Natural killer cell treated with Interleukin-12 subunit alpha and Interleukin-12 subunit beta and Interleukin-15 and Interleukin-18, amount 100 ng/mL, for 72 hours (primary cell): ENCODE results near the gene LPAR4. TPM values are rescaled to one million over a fixed set of nuclear protein-coding genes. Genes with fewer than 3 reads are reported as not detected.

ENCODE experiments used
- ATAC-seq, 2 donors: fragments of 150-1000 bp; cut with Tn5 transposase in 1 of 2; sonication (Bioruptor Pico), chemical (Tn5 transposase) in 1 of 2; 2 replicates each; pipeline ENCODE4 v1.10.0; 2021
- DNase-seq: peaks from one replicate; pipeline ENCODE4 v3.0.0; 2022; ENCODE audit warnings: low spot score
- H3K27ac Mint-ChIP-seq, 2 donors: 1 replicate in 1 of 2; 2 replicates in 1 of 2; pipeline ENCODE4 v1.8.0; 2022; ENCODE audit warnings: mixed read lengths in 2 of 2, mild to moderate bottlenecking in 1 of 2, moderate library complexity in 1 of 2
- H3K27me3 Mint-ChIP-seq, 2 donors: 1 replicate in 1 of 2; 2 replicates in 1 of 2; pipeline ENCODE4 v1.8.0; 2022; ENCODE audit warnings: mixed read lengths in 2 of 2
- H3K36me3 Mint-ChIP-seq: one replicate; pipeline ENCODE4 v1.8.0; 2022; ENCODE audit warnings: mixed read lengths
- H3K4me1 Mint-ChIP-seq, 2 donors: 1 replicate in 1 of 2; 2 replicates in 1 of 2; pipeline ENCODE4 v1.8.0; 2022; ENCODE audit warnings: low read depth in 2 of 2, mixed read lengths in 2 of 2, mild to moderate bottlenecking in 1 of 2
- H3K4me3 Mint-ChIP-seq: one replicate; pipeline ENCODE4 v1.8.0; 2022; ENCODE audit warnings: mixed read lengths
- H3K9me3 Mint-ChIP-seq: 2 replicates; pipeline ENCODE4 v1.8.0; 2022; ENCODE audit warnings: mixed read lengths
- total RNA-seq, 2 donors: library from RNA; stranded (reverse); gene quantifications; one replicate each; pipeline ENCODE4 v1.2.3, GENCODE V29; 2022

Gene LPAR4, protein sequence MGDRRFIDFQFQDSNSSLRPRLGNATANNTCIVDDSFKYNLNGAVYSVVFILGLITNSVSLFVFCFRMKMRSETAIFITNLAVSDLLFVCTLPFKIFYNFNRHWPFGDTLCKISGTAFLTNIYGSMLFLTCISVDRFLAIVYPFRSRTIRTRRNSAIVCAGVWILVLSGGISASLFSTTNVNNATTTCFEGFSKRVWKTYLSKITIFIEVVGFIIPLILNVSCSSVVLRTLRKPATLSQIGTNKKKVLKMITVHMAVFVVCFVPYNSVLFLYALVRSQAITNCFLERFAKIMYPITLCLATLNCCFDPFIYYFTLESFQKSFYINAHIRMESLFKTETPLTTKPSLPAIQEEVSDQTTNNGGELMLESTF
- not detected for total RNA-seq

DNA sequence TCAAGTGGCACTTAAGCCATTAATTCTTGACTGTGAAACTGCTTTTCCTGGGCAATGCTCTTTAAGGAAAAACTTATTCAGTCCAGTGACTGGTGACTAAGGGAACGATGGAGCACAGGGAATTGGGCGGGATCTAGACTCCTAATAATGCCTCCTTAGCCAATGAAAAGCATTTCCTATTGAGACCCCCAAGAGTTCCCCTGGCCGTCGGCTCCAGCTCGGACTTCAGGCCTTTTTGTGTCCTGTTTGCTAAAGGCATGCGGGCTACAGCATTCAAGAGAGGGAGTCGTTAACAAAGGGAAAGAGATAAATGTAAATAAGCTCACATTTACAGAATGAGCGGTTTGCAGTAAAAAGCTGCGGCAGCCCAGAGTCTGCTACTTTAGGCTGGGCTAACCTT, at the start of gene LPAR4:
Gene LPAR4, plus strand, starts transcription at position 232 of the 400 bp plus-strand sequence. CDS start 7,150 bp downstream, outside the sequence.
- Mint-ChIP-seq H3K4me3 (no peak within 1 kb of the TSS), H3K27me3 (peaks cover 7 to 19% of the 10 kb centered on the region in 2 donors), H3K4me1 (no peaks in the 10 kb centered on the region)

GRCh38 chrX:78706071-78706470, 41.4 kb upstream of the LPAR4 start:
- Mint-ChIP-seq H3K27ac (no peak overlapping the region), H3K27me3 (peaks cover 0 to 11% of the 10 kb centered on the region in 2 donors), H3K4me1 (no peaks in the 10 kb centered on the region), H3K9me3 (no peaks in the 10 kb centered on the region), H3K36me3 (no peaks in the 10 kb centered on the region), H3K4me3 (no peak overlapping the region)
- no peak for ATAC-seq
- DNase-seq: no peak

More for the DNA sequence above, at the start of gene LPAR4:
- no peaks in the 10 kb centered on the region for H3K9me3 Mint-ChIP-seq
- H3K36me3 Mint-ChIP-seq: no peaks in the 10 kb centered on the region
- DNase-seq (no peak), ATAC-seq (no peak)
- H3K27ac Mint-ChIP-seq: no peak within 1 kb of the TSS

DNA sequence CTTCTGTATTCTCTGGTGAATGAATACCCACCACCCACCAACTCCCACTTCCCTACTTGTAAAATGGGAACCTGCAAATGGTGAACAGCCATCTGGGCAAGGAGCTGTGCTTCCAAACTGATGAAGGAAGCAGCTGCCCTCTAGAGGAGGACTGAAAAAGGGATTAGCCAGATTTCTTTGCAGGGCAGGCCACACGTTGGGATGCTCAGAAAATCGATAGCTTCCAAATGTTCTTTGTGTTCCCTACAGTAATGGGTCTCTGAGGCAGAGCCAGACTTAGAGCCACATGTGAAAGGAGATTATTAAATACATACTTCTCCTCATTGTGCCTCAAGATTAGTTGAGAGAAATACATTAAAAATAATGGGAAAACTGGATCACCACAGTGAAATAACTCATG, 39.3 kb upstream of the LPAR4 start:
- Mint-ChIP-seq H3K27me3 (peaks cover 0 to 19% of the 10 kb centered on the region in 2 donors), H3K36me3 (no peaks in the 10 kb centered on the region), H3K9me3 (no peaks in the 10 kb centered on the region), H3K27ac (no peak overlapping the region), H3K4me1 (no peaks in the 10 kb centered on the region), H3K4me3 (no peak overlapping the region)
- ATAC-seq: no peak
- DNase-seq: no peak

GRCh38 chrX:78708816-78709215, 38.7 kb upstream of the LPAR4 start:
- no peaks in the 10 kb centered on the region for H3K4me1 Mint-ChIP-seq
- H3K27me3 Mint-ChIP-seq: peaks cover 0 to 24% of the 10 kb centered on the region in 2 donors
- H3K9me3 Mint-ChIP-seq: no peaks in the 10 kb centered on the region
- no peaks in the 10 kb centered on the region for H3K36me3 Mint-ChIP-seq
- ATAC-seq: no peak
- DNase-seq: no peak
- no peak overlapping the region for H3K4me3 Mint-ChIP-seq
- H3K27ac Mint-ChIP-seq: no peak overlapping the region

DNA sequence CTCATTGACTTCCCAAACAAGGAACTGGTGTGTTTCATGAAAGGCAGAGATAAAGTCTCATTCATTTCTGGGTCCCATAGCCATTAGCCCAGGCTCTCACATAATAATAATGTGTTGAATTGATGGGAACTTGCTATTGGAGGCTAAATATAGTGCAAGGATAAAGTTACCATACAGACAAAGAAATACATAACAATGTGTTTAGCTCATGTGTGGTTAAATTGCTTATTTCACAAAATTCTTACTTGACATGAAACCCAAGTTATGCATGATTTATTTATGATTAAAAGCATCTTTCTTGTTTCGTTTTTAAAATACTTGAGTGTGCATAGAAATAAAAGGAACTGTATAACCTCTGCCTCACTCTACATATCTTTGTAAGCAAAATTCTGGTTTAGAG, 37.3 kb upstream of the LPAR4 start:
- Mint-ChIP-seq H3K4me3 (no peak overlapping the region), H3K27ac (no peak overlapping the region), H3K27me3 (peaks cover 0 to 26% of the 10 kb centered on the region in 2 donors), H3K9me3 (no peaks in the 10 kb centered on the region), H3K4me1 (no peaks in the 10 kb centered on the region), H3K36me3 (no peaks in the 10 kb centered on the region)
- no peak for ATAC-seq
- DNase-seq: no peak

GRCh38 chrX:78712336-78712735, 35.2 kb upstream of the LPAR4 start:
- H3K36me3 Mint-ChIP-seq: no peaks in the 10 kb centered on the region
- H3K27ac Mint-ChIP-seq: no peak overlapping the region
- no peaks in the 10 kb centered on the region for H3K4me1 Mint-ChIP-seq
- DNase-seq (no peak), ATAC-seq (no peak)
- H3K27me3 Mint-ChIP-seq: peaks cover 0 to 32% of the 10 kb centered on the region in 2 donors
- H3K4me3 Mint-ChIP-seq: no peak overlapping the region
- H3K9me3 Mint-ChIP-seq: no peaks in the 10 kb centered on the region

- DNase-seq (no peak), ATAC-seq (no peak)
- Mint-ChIP-seq H3K4me1 (no peaks in the 10 kb centered on the region), H3K36me3 (no peaks in the 10 kb centered on the region), H3K4me3 (no peak overlapping the region), H3K9me3 (no peaks in the 10 kb centered on the region), H3K27me3 (peaks cover 0 to 3% of the 10 kb centered on the region in 2 donors), H3K27ac (no peak overlapping the region)
Measured at GRCh38 chrX:78725287-78725686, 22.2 kb upstream of the LPAR4 start.

DNA sequence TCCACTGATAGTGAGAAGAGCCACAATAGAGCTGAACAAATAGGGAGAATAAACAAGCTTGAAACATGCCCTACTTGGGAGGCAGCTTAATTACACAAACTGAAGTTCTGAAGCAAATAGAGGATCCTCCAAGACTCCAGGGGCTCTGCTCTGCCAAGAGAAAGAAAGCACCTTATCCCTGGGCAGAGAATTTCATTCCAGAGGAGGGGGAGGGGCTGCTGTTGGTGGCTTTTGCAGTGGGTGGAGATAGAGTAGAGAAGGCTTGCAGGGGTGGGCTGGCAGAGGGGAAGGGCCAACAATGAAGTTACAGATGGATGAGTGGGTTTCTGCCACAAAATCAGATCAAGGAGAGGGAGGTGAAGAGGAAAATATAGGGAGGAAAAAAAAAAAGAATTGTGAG, 1.0 kb upstream of the LPAR4 start:
- no peaks in the 10 kb centered on the region for H3K9me3 Mint-ChIP-seq
- no peaks in the 10 kb centered on the region for H3K4me1 Mint-ChIP-seq
- H3K27ac Mint-ChIP-seq: no peak overlapping the region
- no peak overlapping the region for H3K4me3 Mint-ChIP-seq
- ATAC-seq (no peak), DNase-seq (no peak)
- no peaks in the 10 kb centered on the region for H3K36me3 Mint-ChIP-seq
- H3K27me3 Mint-ChIP-seq: peaks cover 7 to 19% of the 10 kb centered on the region in 2 donors

GRCh38 chrX:78747971-78748370, 451 bp downstream of the LPAR4 start:
- Mint-ChIP-seq H3K4me3 (no peak overlapping the region), H3K9me3 (no peaks in the 10 kb centered on the region), H3K4me1 (no peaks in the 10 kb centered on the region), H3K27me3 (peaks cover 7 to 19% of the 10 kb centered on the region in 2 donors), H3K36me3 (no peaks in the 10 kb centered on the region), H3K27ac (no peak overlapping the region)
- ATAC-seq: no peak
- no peak for DNase-seq

DNA sequence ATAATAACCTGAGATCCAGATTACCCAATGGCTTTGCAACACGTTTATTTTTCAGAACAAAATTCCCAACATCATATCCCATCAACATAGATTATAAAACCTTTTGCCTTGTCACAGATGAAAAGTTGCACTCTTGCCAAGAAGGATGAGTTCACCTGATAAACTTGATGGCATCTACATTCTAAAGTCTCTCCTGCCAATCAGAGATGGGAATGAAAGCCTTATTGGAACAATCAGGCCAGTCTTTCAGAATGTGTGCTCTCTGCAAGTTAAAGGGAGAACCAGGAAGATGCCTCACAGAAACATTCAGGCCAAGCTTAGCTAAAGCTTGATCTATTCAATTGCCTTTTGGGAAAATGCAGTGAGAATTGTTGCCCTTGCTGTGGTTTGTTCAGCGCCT, 1.3 kb downstream of the LPAR4 start:
- DNase-seq (no peak), ATAC-seq (no peak)
- Mint-ChIP-seq H3K9me3 (no peaks in the 10 kb centered on the region), H3K4me3 (no peak overlapping the region), H3K4me1 (no peaks in the 10 kb centered on the region), H3K27ac (no peak overlapping the region), H3K36me3 (no peaks in the 10 kb centered on the region), H3K27me3 (peaks cover 7 to 22% of the 10 kb centered on the region in 2 donors)

- Mint-ChIP-seq H3K27me3 (peaks cover 0 to 8% of the 10 kb centered on the region in 2 donors), H3K9me3 (no peaks in the 10 kb centered on the region), H3K36me3 (no peaks in the 10 kb centered on the region), H3K4me1 (no peaks in the 10 kb centered on the region), H3K27ac (no peak overlapping the region), H3K4me3 (no peak overlapping the region)
- DNase-seq (no peak), ATAC-seq (no peak)
Measured at GRCh38 chrX:78753571-78753970, 6.1 kb downstream of the LPAR4 start.

GRCh38 chrX:78754917-78755316, 7.4 kb downstream of the LPAR4 start:
- H3K27me3 Mint-ChIP-seq: peaks cover 0 to 9% of the 10 kb centered on the region in 2 donors

DNA sequence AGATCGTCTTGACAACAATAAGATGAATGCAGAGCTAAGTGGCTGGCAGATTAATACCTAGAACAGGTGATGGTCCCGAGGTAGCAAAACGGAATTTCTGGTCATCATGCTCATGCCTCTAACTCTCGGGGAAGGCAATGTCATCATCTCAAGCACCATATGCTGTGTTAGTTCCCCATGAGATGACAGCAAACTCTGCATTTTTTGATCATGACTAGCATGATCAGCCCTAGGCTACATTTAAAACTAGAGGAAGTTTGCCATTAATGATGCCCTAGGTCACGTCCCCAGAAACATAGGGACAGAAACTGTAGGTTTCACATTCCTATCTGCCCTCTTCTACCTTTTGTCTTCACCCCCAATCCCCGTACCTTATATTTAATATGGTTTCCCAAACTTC, 11.6 kb downstream of the LPAR4 start:
- peaks cover 0 to 6% of the 10 kb centered on the region in 2 donors for H3K27me3 Mint-ChIP-seq
- no peaks in the 10 kb centered on the region for H3K4me1 Mint-ChIP-seq
- no peaks in the 10 kb centered on the region for H3K9me3 Mint-ChIP-seq
- DNase-seq (no peak), ATAC-seq (no peak)
- H3K4me3 Mint-ChIP-seq: no peak overlapping the region
- H3K36me3 Mint-ChIP-seq: no peaks in the 10 kb centered on the region
- no peak overlapping the region for H3K27ac Mint-ChIP-seq

More at GRCh38 chrX:78754917-78755316, 7.4 kb downstream of the LPAR4 start:
- DNase-seq (no peak), ATAC-seq (no peak)
- no peak overlapping the region for H3K27ac Mint-ChIP-seq
- H3K9me3 Mint-ChIP-seq: no peaks in the 10 kb centered on the region
- H3K4me3 Mint-ChIP-seq: no peak overlapping the region
- H3K36me3 Mint-ChIP-seq: no peaks in the 10 kb centered on the region
- no peaks in the 10 kb centered on the region for H3K4me1 Mint-ChIP-seq

GRCh38 chrX:78769101-78769755, 21.7 kb downstream of the LPAR4 start:
- no peak for ATAC-seq
- Mint-ChIP-seq H3K4me1 (no peaks in the 10 kb centered on the region), H3K27me3 (peaks cover 0 to 8% of the 10 kb centered on the region in 2 donors), H3K4me3 (no peak overlapping the region), H3K27ac (no peak overlapping the region), H3K9me3 (no peaks in the 10 kb centered on the region), H3K36me3 (no peaks in the 10 kb centered on the region)
- DNase-seq: no peak
